ENCODE data around the gene BAZ2B.

GRCh38 chr2:159444754-159445153 is 171.6 kb downstream of the BAZ2B start:
- TF ChIP-seq CTCF (IDR thresholded peaks at IDR 0.05; ENCODE audit: low read length) (no peak), EZH2 (optimal IDR thresholded peaks at IDR 0.05; ENCODE audit: low read depth, low read length) (no peak)

Data from MM.1S (cell line).